Skin epidermis (tissue), 12 donors: ENCODE data around the gene PLLP.
A peak's percentile ranks its signal among the peaks of the same experiment; 100 is the strongest.

Source experiments
- H3K27ac ChIP-seq, 21 experiments: fragments of 200-600 bp; sonication (generic) in 11 of 21; one replicate each; pipeline ENCODE4 v1.5.0; 2020; ENCODE audit warnings: mild to moderate bottlenecking in 3 of 21, inconsistent platforms in 2 of 21, moderate library complexity in 2 of 21
- H3K4me3 ChIP-seq, 7 experiments: fragments of 200-600 bp; sonication (generic) in 2 of 7; one replicate each; pipeline ENCODE4 v1.5.0; 2020; ENCODE audit warnings: inconsistent platforms in 2 of 7, mild to moderate bottlenecking in 2 of 7, moderate library complexity in 1 of 7

The PLLP gene

GRCh38 chr16:57284209-57284951, at the start of gene PLLP:
Gene PLLP (minus strand): TSS chr16:57284672. CDS start chr16:57284540, 132 bp downstream.
- Histone ChIP-seq H3K27ac (peak within 1 kb of the TSS in 13 of 21 experiments; percentile 1 to 73 (median 52)), H3K4me3 (peak within 1 kb of the TSS; percentile 25 to 53 (median 45))

- Histone ChIP-seq H3K27ac (no peak overlapping the region), H3K4me3 (no peak overlapping the region)
Observed at GRCh38 chr16:57333402-57333801, 48.9 kb upstream of the PLLP start.

GRCh38 chr16:57331355-57331754, 46.9 kb upstream of the PLLP start:
- Histone ChIP-seq H3K4me3 (no peak overlapping the region), H3K27ac (no peak overlapping the region)

- H3K27ac ChIP-seq, result no peak overlapping the region
- H3K4me3 ChIP-seq, result no peak overlapping the region
Observed at GRCh38 chr16:57329718-57330327, 45.4 kb upstream of the PLLP start.

- Histone ChIP-seq H3K4me3 (no peak overlapping the region), H3K27ac (no peak overlapping the region)
Observed at GRCh38 chr16:57325458-57325857, 41.0 kb upstream of the PLLP start.

- Histone ChIP-seq H3K4me3 (no peak overlapping the region), H3K27ac (no peak overlapping the region)
Observed at GRCh38 chr16:57324749-57325148, 40.3 kb upstream of the PLLP start.

GRCh38 chr16:57319646-57320045, 35.2 kb upstream of the PLLP start:
- Histone ChIP-seq H3K27ac (no peak overlapping the region), H3K4me3 (no peak overlapping the region)

GRCh38 chr16:57318240-57318970, 33.9 kb upstream of the PLLP start:
- H3K27ac ChIP-seq, result no peak overlapping the region
- H3K4me3 ChIP-seq, result no peak overlapping the region

GRCh38 chr16:57316390-57317017, 32.0 kb upstream of the PLLP start:
- peak overlapping the region in 14 of 21 experiments; percentile 7 to 77 (median 38) for H3K27ac ChIP-seq

GRCh38 chr16:57315416-57315815, 30.9 kb upstream of the PLLP start:
- Histone ChIP-seq H3K4me3 (no peak overlapping the region), H3K27ac (peak overlapping the region in 2 of 21 experiments; percentile 10 to 29)

More at GRCh38 chr16:57316390-57317017, 32.0 kb upstream of the PLLP start:
- H3K4me3 ChIP-seq, result no peak overlapping the region

- H3K4me3 ChIP-seq, result no peak overlapping the region
- peak overlapping the region in 1 of 21 experiments; percentile 10 for H3K27ac ChIP-seq
Observed at GRCh38 chr16:57314161-57314785, 29.8 kb upstream of the PLLP start.

GRCh38 chr16:57313509-57313908, 29.0 kb upstream of the PLLP start:
- Histone ChIP-seq H3K27ac (no peak overlapping the region), H3K4me3 (no peak overlapping the region)

- Histone ChIP-seq H3K27ac (peak overlapping the region in 1 of 21 experiments; percentile 14), H3K4me3 (no peak overlapping the region)
Observed at GRCh38 chr16:57310801-57311200, 26.3 kb upstream of the PLLP start.

- Histone ChIP-seq H3K4me3 (no peak overlapping the region), H3K27ac (no peak overlapping the region)
Observed at GRCh38 chr16:57308041-57308440, 23.6 kb upstream of the PLLP start.

- H3K4me3 ChIP-seq, result no peak overlapping the region
- H3K27ac ChIP-seq, result no peak overlapping the region
Observed at GRCh38 chr16:57307365-57307764, 22.9 kb upstream of the PLLP start.

- no peak overlapping the region for H3K27ac ChIP-seq
- no peak overlapping the region for H3K4me3 ChIP-seq
Observed at GRCh38 chr16:57306676-57307341, 22.3 kb upstream of the PLLP start.

- H3K27ac ChIP-seq, result peak overlapping the region in 1 of 21 experiments; percentile 38
Observed at GRCh38 chr16:57305159-57305811, 20.8 kb upstream of the PLLP start.

GRCh38 chr16:57304169-57305061, 19.9 kb upstream of the PLLP start:
- H3K4me3 ChIP-seq, result no peak overlapping the region
- H3K27ac ChIP-seq, result peak overlapping the region in 4 of 21 experiments; percentile 12 to 38 (median 18)

More at GRCh38 chr16:57305159-57305811, 20.8 kb upstream of the PLLP start:
- H3K4me3 ChIP-seq, result no peak overlapping the region
